Upper lobe of right lung (tissue), 1 donor: ENCODE measurements around the gene NUCB1. TPM values are rescaled to one million over a fixed set of nuclear protein-coding genes. Genes with fewer than 3 reads are reported as not detected.

Source experiments
- ATAC-seq: fragments of 200-7000 bp; cut with Tn5 transposase; one replicate; pipeline ENCODE4 v1.9.1; 2020; ENCODE audit warnings: mild to moderate bottlenecking, moderate library complexity
- DNase-seq: peaks from one replicate; pipeline ENCODE4 v3.0.0-alpha.2; 2020
- H3K27ac ChIP-seq: fragments of 200-600 bp; one replicate; pipeline ENCODE4 v1.8.0; 2022
- H3K27me3 ChIP-seq: fragments of 200-600 bp; one replicate; pipeline ENCODE4 v1.8.0; 2022; ENCODE audit warnings: mild to moderate bottlenecking
- H3K36me3 ChIP-seq: fragments of 200-600 bp; one replicate; pipeline ENCODE4 v1.8.0; 2022
- H3K4me1 ChIP-seq: fragments of 200-600 bp; one replicate; pipeline ENCODE4 v1.8.0; 2022
- H3K4me3 ChIP-seq: fragments of 200-600 bp; one replicate; pipeline ENCODE4 v1.8.0; 2022; ENCODE audit warnings: mild to moderate bottlenecking
- H3K9me3 ChIP-seq: fragments of 200-600 bp; one replicate; pipeline ENCODE4 v1.8.0; 2022
- intact Hi-C: fragments of 100-400 bp; cut with DNase I; formaldehyde crosslinking; loops from one replicate; pipeline ENCODE4 v1.11.0; 2022
- long read RNA-seq: library from polyadenylated mRNA; unstranded; transcript quantifications from one replicate; pipeline ENCODE4 v2.0.0, GENCODE V29; 2021
- total RNA-seq: library from RNA; stranded (reverse); fragmentation: NEBNext Ultra II Directional; extraction: Animal tissue kit (Norgen Biotek cat#: 25700); gene quantifications from one replicate; pipeline ENCODE4 v1.2.1, GENCODE V29; 2021
- TF ChIP-seq, protein P1 (sequence below): fragments of 200-600 bp; IDR thresholded peaks from one replicate; pipeline ENCODE4 v1.8.0; 2022; ENCODE audit warnings: antibody characterized with exemption
- donor health status: DM: no; HTN: yes; CAD: no; lungs with severe emphysema.

Gene NUCB1
- 287 TPM for total RNA-seq
- long read RNA-seq, transcript NUCB1-201 (13 exons, 2,668 nt) = major isoform, 625 of 774 reads
- long read RNA-seq, partial matches to known transcripts = 107 of 774 reads
- long read RNA-seq, other reads (novel, unspliced or antisense) = 39 of 774 reads

DNA sequence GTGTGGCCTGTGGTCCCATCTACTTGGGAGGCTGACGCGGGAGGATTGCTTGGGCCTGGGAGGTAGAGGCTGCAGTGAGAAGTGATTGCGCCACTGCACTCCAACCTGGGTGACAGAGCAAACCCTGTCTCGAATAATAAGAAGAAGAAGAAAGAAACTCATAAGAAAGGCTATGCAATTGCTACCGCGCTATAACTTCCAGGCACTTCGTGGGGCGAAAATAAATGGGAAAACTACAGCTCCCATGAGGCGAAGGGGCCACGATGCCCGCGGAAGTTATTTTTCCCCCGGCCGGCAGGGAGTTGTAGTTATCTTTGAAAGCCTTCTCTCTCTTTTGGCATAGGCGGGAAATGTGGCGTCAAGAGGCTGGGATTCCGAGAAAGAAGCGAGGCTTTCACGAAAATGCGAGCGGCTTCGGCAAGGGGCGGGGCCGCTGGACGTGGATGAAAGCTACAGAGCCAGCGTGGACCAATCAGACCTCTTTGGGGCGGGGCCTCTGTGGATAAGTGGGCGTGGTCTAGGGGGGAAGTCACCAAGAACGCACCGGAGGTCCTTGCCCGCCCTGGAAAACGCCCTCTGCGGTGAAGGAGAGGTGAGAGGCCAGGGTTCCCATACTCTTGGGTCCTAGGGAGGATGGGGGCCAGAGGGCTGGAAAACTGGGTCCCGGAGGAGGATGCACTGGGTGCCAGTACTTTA is at the start of gene NUCB1:
Gene NUCB1 (plus strand): TSS at position 532 of the 696 bp plus-strand sequence. CDS start 485 bp downstream, outside the sequence.
- no peaks in the 10 kb centered on the region for H3K9me3 ChIP-seq
- H3K4me3 ChIP-seq = peak within 1 kb of the TSS; percentile 98
- H3K4me1 ChIP-seq = peaks cover 39% of the 10 kb centered on the region
- DNase-seq (peak; percentile 99), ATAC-seq (peak; percentile 99)
- intact Hi-C loops = no loop called here
- no peaks in the 10 kb centered on the region for H3K27me3 ChIP-seq
- peak within 1 kb of the TSS; percentile 87 for H3K27ac ChIP-seq
- H3K36me3 ChIP-seq = peaks cover 16% of the 10 kb centered on the region
- TF ChIP-seq, protein P1, sequence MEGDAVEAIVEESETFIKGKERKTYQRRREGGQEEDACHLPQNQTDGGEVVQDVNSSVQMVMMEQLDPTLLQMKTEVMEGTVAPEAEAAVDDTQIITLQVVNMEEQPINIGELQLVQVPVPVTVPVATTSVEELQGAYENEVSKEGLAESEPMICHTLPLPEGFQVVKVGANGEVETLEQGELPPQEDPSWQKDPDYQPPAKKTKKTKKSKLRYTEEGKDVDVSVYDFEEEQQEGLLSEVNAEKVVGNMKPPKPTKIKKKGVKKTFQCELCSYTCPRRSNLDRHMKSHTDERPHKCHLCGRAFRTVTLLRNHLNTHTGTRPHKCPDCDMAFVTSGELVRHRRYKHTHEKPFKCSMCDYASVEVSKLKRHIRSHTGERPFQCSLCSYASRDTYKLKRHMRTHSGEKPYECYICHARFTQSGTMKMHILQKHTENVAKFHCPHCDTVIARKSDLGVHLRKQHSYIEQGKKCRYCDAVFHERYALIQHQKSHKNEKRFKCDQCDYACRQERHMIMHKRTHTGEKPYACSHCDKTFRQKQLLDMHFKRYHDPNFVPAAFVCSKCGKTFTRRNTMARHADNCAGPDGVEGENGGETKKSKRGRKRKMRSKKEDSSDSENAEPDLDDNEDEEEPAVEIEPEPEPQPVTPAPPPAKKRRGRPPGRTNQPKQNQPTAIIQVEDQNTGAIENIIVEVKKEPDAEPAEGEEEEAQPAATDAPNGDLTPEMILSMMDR = peak; percentile 36

DNA sequence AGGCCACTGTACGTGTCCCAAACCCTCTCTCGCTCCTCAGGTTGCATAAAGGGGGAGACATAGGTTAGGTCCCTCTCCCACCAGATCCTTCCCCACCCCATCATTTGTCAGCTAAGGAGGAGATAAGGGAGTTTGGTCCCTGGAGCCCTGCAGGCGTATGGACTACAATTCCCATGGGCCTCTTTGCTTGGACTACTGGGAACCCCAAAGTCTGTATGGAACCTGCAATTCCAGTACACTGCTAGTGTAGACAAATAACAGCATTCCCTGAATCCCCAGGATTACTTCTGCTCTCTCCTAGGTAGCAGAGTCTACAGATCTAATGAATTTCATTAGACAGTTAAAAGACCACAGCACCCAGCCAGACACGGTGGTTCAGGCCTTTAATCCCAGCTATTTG is 47.8 kb upstream of the NUCB1 start:
- no peak for ATAC-seq
- no peaks in the 10 kb centered on the region for H3K9me3 ChIP-seq
- intact Hi-C loops = no loop called here

DNA sequence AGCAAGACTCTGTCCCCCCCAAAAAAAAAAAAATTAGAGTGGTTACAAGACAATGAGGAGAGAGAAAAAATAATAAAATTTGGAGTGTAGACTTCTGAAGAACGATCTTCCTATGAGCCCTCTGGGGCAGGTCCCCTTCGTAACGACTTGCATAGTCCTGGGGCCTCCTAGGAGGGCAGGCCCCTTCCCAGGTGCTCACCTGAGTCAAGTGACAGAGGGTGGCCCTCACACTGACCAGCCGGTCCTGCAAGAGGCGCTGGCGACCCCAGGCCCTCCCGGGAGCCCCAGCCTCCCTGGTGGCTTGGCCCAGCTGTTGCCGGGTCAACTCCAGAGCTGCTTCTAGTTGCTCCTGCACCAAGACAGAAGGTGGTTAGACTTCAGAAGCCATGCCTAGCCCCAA is 46.6 kb upstream of the NUCB1 start:
- ATAC-seq = no peak
- Histone ChIP-seq H3K27ac (no peak overlapping the region), H3K4me3 (no peak overlapping the region), H3K4me1 (no peaks in the 10 kb centered on the region), H3K27me3 (no peaks in the 10 kb centered on the region), H3K9me3 (no peaks in the 10 kb centered on the region), H3K36me3 (no peaks in the 10 kb centered on the region)
- no peak for DNase-seq
- intact Hi-C loops = no loop called here
- TF ChIP-seq, protein P1 = no peak

More for the DNA sequence above, 47.8 kb upstream of the NUCB1 start:
- Histone ChIP-seq H3K4me3 (no peak overlapping the region), H3K4me1 (no peaks in the 10 kb centered on the region), H3K36me3 (no peaks in the 10 kb centered on the region), H3K27ac (no peak overlapping the region), H3K27me3 (no peaks in the 10 kb centered on the region)
- TF ChIP-seq, protein P1 = no peak
- DNase-seq = no peak

DNA sequence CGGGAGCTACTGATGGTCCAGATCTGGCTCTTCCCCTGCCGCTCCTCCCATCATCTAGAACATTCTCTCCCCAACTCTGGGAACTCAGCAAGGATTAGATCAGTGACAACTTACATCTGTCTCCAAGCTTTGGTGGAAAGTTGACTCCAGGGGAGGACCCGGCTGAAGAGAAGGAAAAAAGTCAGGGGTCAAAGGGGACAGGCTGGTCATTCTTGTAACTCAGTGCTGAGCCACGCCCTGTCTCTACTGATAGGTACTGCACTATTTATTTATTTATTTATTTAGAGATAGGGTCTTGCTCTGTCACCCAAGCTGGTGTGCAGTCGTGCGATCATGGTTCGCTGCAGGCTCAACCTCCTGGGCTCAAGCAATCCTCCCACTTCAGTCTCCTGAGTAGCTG is 46.0 kb upstream of the NUCB1 start:
- intact Hi-C loops = no loop called here
- TF ChIP-seq, protein P1 = no peak
- H3K4me1 ChIP-seq = no peaks in the 10 kb centered on the region
- H3K27me3 ChIP-seq = no peaks in the 10 kb centered on the region
- no peaks in the 10 kb centered on the region for H3K36me3 ChIP-seq
- ATAC-seq = no peak
- no peak overlapping the region for H3K4me3 ChIP-seq
- H3K9me3 ChIP-seq = no peaks in the 10 kb centered on the region
- no peak overlapping the region for H3K27ac ChIP-seq
- no peak for DNase-seq

DNA sequence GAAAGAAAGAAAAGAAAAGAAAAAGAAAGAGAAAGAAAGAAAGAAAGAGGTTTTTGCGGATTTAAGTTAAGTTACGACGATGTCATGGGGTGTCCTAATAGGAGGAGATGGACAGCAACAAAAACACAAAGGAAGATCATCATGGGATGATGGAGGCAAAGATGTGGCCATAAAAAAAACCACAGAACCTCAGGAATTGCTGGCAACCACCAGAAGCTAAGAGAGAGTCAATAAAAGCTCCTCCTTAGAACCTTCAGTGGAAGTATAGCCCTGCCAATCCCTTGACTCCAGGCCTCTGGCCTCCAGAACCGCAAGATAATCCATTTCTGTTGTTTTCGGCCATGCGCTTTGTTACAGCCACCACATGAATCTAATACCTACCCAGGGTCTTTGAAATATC is 43.2 kb upstream of the NUCB1 start:
- intact Hi-C loops = no loop called here
- H3K27ac ChIP-seq = no peak overlapping the region
- ATAC-seq (no peak), DNase-seq (no peak)
- no peak overlapping the region for H3K4me3 ChIP-seq
- H3K27me3 ChIP-seq = no peaks in the 10 kb centered on the region
- no peaks in the 10 kb centered on the region for H3K4me1 ChIP-seq
- TF ChIP-seq, protein P1 = no peak
- H3K9me3 ChIP-seq = no peaks in the 10 kb centered on the region
- no peaks in the 10 kb centered on the region for H3K36me3 ChIP-seq
